Neural progenitor cell (in vitro differentiated cells): Measurements from ENCODE around the gene LORICRIN. TPM values are rescaled to one million over a fixed set of nuclear protein-coding genes. Genes with fewer than 3 reads are reported as not detected.

Experiments used
- DNase-seq: peaks from one replicate; pipeline ENCODE4 v3.0.0-alpha.2; 2016; ENCODE audit warnings: low spot score
- H2AFZ ChIP-seq: fragments of 200-600 bp; sonication (generic); replicated peaks from 2 replicates; pipeline ENCODE4 v1.6.1; 2016; ENCODE audit warnings: antibody characterized with exemption
- H3F3A ChIP-seq: fragments of 200-600 bp; sonication (generic); 2 replicates; pipeline ENCODE4 v1.6.1; 2016; ENCODE audit warnings: antibody characterized with exemption, low read depth
- H3K27ac ChIP-seq: fragments of 200-600 bp; sonication (generic); 2 replicates; pipeline ENCODE4 v1.5.1; 2016; ENCODE audit warnings: mild to moderate bottlenecking
- H3K27me3 ChIP-seq: fragments of 200-600 bp; sonication (generic); 2 replicates; pipeline ENCODE4 v1.6.1; 2016; ENCODE audit warnings: mild to moderate bottlenecking, moderate library complexity
- H3K36me3 ChIP-seq: fragments of 200-600 bp; sonication (generic); 2 replicates; pipeline ENCODE4 v1.5.1; 2016
- H3K4me1 ChIP-seq: fragments of 200-600 bp; sonication (generic); 2 replicates; pipeline ENCODE4 v1.6.1; 2016; ENCODE audit warnings: mixed run types
- H3K4me2 ChIP-seq: fragments of 200-600 bp; sonication (generic); 2 replicates; pipeline ENCODE4 v1.6.1; 2016
- H3K4me3 ChIP-seq: fragments of 200-600 bp; sonication (generic); 2 replicates; pipeline ENCODE4 v1.5.1; 2016
- H3K79me2 ChIP-seq: fragments of 200-600 bp; sonication (generic); 2 replicates; pipeline ENCODE4 v1.6.1; 2016; ENCODE audit warnings: low read depth
- H3K9ac ChIP-seq: fragments of 200-600 bp; sonication (generic); 2 replicates; pipeline ENCODE4 v1.6.1; 2016
- H3K9me3 ChIP-seq: fragments of 200-600 bp; sonication (generic); 2 replicates; pipeline ENCODE4 v1.5.1; 2016; ENCODE audit warnings: low read depth
- H4K20me1 ChIP-seq: fragments of 200-600 bp; sonication (generic); 2 replicates; pipeline ENCODE4 v1.6.1; 2016; ENCODE audit warnings: low read depth
- H3K27ac Mint-ChIP-seq: 3 replicates; pipeline ENCODE4 v1.8.0; 2021; ENCODE audit warnings: mixed read lengths
- H3K27me3 Mint-ChIP-seq: 2 replicates; pipeline ENCODE4 v1.8.0; 2022; ENCODE audit warnings: low read depth, mild to moderate bottlenecking, inconsistent platforms, moderate library complexity, mixed read lengths; ENCODE audit not compliant: insufficient read depth
- H3K36me3 Mint-ChIP-seq: 3 replicates; pipeline ENCODE4 v1.8.0; 2021; ENCODE audit warnings: mixed read lengths
- H3K4me1 Mint-ChIP-seq: 3 replicates; pipeline ENCODE4 v1.8.0; 2021; ENCODE audit warnings: mixed read lengths
- H3K4me3 Mint-ChIP-seq: 3 replicates; pipeline ENCODE4 v1.8.0; 2021; ENCODE audit warnings: mild to moderate bottlenecking, moderate library complexity, mixed read lengths
- H3K9me3 Mint-ChIP-seq: 3 replicates; pipeline ENCODE4 v1.8.0; 2020; ENCODE audit warnings: mixed read lengths
- EZH2 ChIP-seq: fragments of 200-600 bp; sonication (generic); IDR thresholded peaks from 2 replicates; pipeline ENCODE4 v1.6.1; 2017; ENCODE audit warnings: antibody characterized with exemption, mild to moderate bottlenecking, moderate library complexity
- EZH2phosphoT487 ChIP-seq: fragments of 200-600 bp; sonication (generic); IDR thresholded peaks from 2 replicates; pipeline ENCODE4 v1.6.1; 2017; ENCODE audit warnings: antibody characterized with exemption
- total RNA-seq: library from RNA; depleted of rRNA; stranded (reverse); fragments of >200 nt; gene quantifications from 2 replicates; pipeline ENCODE4 v1.2.3, GENCODE V29; 2015; ENCODE audit warnings: low replicate concordance
- TF ChIP-seq, protein P1 (sequence below): fragments of 200-600 bp; sonication (generic); IDR thresholded peaks from 2 replicates; pipeline ENCODE4 v1.5.1; 2017; ENCODE audit warnings: antibody characterized with exemption, mild to moderate bottlenecking

Gene LORICRIN
- total RNA-seq, 1 donor from 2014 or later, result not detected

DNA sequence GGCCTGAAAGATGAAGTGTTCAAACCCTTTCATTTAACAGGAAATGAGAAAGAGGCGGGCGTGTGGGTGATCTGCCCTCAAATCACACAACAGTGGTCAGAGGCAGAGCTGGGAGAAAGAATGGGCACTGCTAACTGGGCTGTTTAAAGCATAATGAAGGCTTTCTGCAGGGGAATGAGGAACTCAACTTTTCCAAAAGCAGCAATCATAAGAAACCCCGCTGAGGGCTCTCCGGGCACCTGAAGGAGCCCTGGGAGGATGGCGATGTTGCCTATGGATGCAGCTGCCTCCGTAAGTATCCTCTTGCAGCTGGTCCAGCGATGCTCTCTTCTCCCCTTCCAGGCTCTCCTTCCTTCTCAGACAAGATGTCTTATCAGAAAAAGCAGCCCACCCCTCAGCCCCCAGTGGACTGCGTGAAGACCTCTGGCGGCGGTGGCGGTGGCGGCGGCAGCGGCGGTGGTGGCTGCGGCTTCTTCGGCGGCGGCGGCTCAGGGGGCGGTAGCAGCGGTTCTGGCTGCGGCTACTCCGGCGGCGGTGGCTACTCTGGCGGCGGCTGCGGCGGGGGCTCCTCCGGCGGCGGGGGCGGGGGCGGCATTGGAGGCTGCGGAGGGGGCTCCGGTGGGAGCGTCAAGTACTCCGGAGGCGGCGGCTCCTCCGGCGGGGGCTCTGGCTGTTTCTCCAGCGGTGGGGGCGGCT, 1.2 kb downstream of the LORICRIN start:
- Histone ChIP-seq H3K4me1 (no peaks in the 10 kb centered on the region), H3K36me3 (no peaks in the 10 kb centered on the region), H3K4me3 (no peak overlapping the region), H4K20me1 (no peaks in the 10 kb centered on the region), H3K79me2 (no peaks in the 10 kb centered on the region), H3K9ac (no peak overlapping the region), H2AFZ (no peak overlapping the region), H3K9me3 (peaks cover 5% of the 10 kb centered on the region), H3K27ac (no peak overlapping the region), H3K27me3 (no peaks in the 10 kb centered on the region), H3K4me2 (no peak overlapping the region), H3F3A (no peaks in the 10 kb centered on the region)
- DNase-seq, result no peak
- TF ChIP-seq, protein P1, sequence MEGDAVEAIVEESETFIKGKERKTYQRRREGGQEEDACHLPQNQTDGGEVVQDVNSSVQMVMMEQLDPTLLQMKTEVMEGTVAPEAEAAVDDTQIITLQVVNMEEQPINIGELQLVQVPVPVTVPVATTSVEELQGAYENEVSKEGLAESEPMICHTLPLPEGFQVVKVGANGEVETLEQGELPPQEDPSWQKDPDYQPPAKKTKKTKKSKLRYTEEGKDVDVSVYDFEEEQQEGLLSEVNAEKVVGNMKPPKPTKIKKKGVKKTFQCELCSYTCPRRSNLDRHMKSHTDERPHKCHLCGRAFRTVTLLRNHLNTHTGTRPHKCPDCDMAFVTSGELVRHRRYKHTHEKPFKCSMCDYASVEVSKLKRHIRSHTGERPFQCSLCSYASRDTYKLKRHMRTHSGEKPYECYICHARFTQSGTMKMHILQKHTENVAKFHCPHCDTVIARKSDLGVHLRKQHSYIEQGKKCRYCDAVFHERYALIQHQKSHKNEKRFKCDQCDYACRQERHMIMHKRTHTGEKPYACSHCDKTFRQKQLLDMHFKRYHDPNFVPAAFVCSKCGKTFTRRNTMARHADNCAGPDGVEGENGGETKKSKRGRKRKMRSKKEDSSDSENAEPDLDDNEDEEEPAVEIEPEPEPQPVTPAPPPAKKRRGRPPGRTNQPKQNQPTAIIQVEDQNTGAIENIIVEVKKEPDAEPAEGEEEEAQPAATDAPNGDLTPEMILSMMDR, result no peak
- TF ChIP-seq EZH2 (no peak), EZH2phosphoT487 (no peak)
- peaks cover 12% of the 10 kb centered on the region for H3K9me3 Mint-ChIP-seq
- H3K27me3 Mint-ChIP-seq, result peaks cover 45% of the 10 kb centered on the region
- no peaks in the 10 kb centered on the region for H3K36me3 Mint-ChIP-seq
- no peak overlapping the region for H3K27ac Mint-ChIP-seq
- H3K4me1 Mint-ChIP-seq, result peaks cover 8% of the 10 kb centered on the region
- H3K4me3 Mint-ChIP-seq, result peak overlapping the region; percentile 77

DNA sequence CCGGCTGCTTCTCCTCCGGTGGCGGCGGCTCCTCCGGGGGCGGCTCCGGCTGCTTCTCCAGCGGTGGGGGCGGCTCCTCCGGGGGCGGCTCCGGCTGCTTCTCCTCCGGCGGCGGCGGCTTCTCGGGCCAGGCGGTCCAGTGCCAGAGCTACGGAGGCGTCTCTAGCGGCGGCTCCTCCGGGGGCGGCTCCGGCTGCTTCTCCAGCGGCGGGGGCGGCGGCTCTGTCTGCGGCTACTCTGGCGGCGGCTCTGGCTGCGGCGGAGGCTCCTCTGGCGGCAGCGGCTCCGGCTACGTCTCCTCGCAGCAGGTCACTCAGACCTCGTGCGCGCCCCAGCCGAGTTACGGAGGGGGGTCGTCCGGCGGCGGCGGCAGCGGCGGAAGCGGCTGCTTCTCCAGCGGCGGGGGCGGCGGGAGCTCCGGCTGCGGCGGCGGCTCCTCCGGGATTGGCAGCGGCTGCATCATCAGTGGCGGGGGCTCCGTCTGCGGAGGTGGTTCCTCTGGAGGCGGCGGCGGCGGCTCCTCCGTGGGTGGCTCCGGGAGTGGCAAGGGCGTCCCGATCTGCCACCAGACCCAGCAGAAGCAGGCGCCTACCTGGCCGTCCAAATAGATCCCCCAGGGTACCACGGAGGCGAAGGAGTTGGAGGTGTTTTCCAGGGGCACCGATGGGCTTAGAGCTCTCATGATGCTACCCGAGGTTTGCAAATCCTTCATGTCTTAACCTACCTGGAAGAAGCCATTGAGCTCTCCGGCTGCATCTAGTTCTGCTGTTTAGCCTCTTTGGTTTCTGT, 2.0 kb downstream of the LORICRIN start:
- Mint-ChIP-seq H3K27me3 (peaks cover 40% of the 10 kb centered on the region), H3K27ac (no peak overlapping the region), H3K36me3 (no peaks in the 10 kb centered on the region), H3K4me3 (peak overlapping the region; percentile 82), H3K9me3 (peaks cover 12% of the 10 kb centered on the region), H3K4me1 (peaks cover 8% of the 10 kb centered on the region)
- Histone ChIP-seq H3K27ac (no peak overlapping the region), H3K36me3 (no peaks in the 10 kb centered on the region), H3K9me3 (peaks cover 5% of the 10 kb centered on the region), H3K4me2 (no peak overlapping the region), H3F3A (no peaks in the 10 kb centered on the region), H3K27me3 (no peaks in the 10 kb centered on the region), H4K20me1 (no peaks in the 10 kb centered on the region), H2AFZ (no peak overlapping the region), H3K4me1 (no peaks in the 10 kb centered on the region), H3K9ac (no peak overlapping the region), H3K4me3 (no peak overlapping the region), H3K79me2 (no peaks in the 10 kb centered on the region)
- DNase-seq, result no peak
- TF ChIP-seq EZH2phosphoT487, result no peak
- TF ChIP-seq, protein P1, result no peak
- no peak for TF ChIP-seq EZH2

DNA sequence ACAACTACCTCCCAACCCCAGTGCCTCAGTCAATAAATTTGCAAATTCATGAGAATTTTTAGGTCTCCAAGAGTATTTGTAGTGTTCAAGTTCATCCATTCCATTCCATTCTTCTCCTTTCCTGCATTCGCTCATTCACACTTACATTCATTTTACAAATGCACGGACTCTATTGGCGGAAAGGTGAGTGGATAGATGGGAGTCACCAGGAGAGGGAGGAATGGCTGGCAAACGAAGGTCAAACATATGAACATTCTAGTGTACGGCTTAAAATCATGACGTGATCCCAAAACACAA, 2.5 kb downstream of the LORICRIN start:
- no peaks in the 10 kb centered on the region for H3K36me3 ChIP-seq
- H3K27ac ChIP-seq, result no peak overlapping the region
- no peaks in the 10 kb centered on the region for H3K4me1 ChIP-seq
- H3K4me1 Mint-ChIP-seq, result peaks cover 8% of the 10 kb centered on the region
- no peak overlapping the region for H3K9ac ChIP-seq
- no peak overlapping the region for H3K27ac Mint-ChIP-seq
- no peak overlapping the region for H2AFZ ChIP-seq
- H3K27me3 ChIP-seq, result no peaks in the 10 kb centered on the region
- TF ChIP-seq, protein P1, result no peak
- no peak for TF ChIP-seq EZH2
- TF ChIP-seq EZH2phosphoT487, result no peak
- no peak overlapping the region for H3K4me3 ChIP-seq
- no peaks in the 10 kb centered on the region for H3K79me2 ChIP-seq
- DNase-seq, result no peak
- peaks cover 5% of the 10 kb centered on the region for H3K9me3 ChIP-seq
- peaks cover 12% of the 10 kb centered on the region for H3K9me3 Mint-ChIP-seq
- no peak overlapping the region for H3K4me2 ChIP-seq
- H3K27me3 Mint-ChIP-seq, result peaks cover 43% of the 10 kb centered on the region
- no peaks in the 10 kb centered on the region for H4K20me1 ChIP-seq
- H3K4me3 Mint-ChIP-seq, result peak overlapping the region; percentile 82
- no peaks in the 10 kb centered on the region for H3K36me3 Mint-ChIP-seq
- no peaks in the 10 kb centered on the region for H3F3A ChIP-seq
